WTC11 (cell line): ENCODE measurements around the gene GGA2.
"Not testable (repeated sequence)": the region's sequence is repeated elsewhere in the genome, so short reads cannot be mapped to it uniquely, and the experiment has no call there.

Experiments
- EMX1 ChIP-seq: fragments of 250-450 bp; sonication (Bioruptor Pico); IDR thresholded peaks from 2 replicates; pipeline ENCODE4 v1.8.0; 2021; ENCODE audit warnings: mild to moderate bottlenecking
- HMGXB4 ChIP-seq: sonication (generic); formaldehyde crosslinking; IDR thresholded peaks from 2 replicates; pipeline ENCODE4 v1.8.1; 2023; ENCODE audit warnings: mild to moderate bottlenecking, moderate library complexity, missing genetic modification reagents
- IRF1 ChIP-seq: sonication (generic); formaldehyde crosslinking; IDR thresholded peaks from 2 replicates; pipeline ENCODE4 v1.8.0; 2023; ENCODE audit warnings: missing genetic modification reagents
- JUN ChIP-seq: sonication (generic); formaldehyde crosslinking; IDR thresholded peaks from 2 replicates; pipeline ENCODE4 v1.8.0; 2023; ENCODE audit warnings: mild to moderate bottlenecking, missing genetic modification reagents
- NFATC4 ChIP-seq: fragments of 250-450 bp; sonication (Bioruptor Pico); IDR thresholded peaks from 2 replicates; pipeline ENCODE4 v1.9.0; 2021; ENCODE audit warnings: mild to moderate bottlenecking
- TEAD4 ChIP-seq: sonication (generic); formaldehyde crosslinking; IDR thresholded peaks from 2 replicates; pipeline ENCODE4 v1.8.0; 2022; ENCODE audit warnings: mild to moderate bottlenecking, missing genetic modification reagents
- USF1 ChIP-seq: sonication (generic); formaldehyde crosslinking; IDR thresholded peaks from 2 replicates; pipeline ENCODE4 v1.8.0; 2022; ENCODE audit warnings: mild to moderate bottlenecking, missing genetic modification reagents
- ZNF138 ChIP-seq: sonication (generic); formaldehyde crosslinking; conservative IDR thresholded peaks from 2 replicates; pipeline ENCODE4 v1.8.1; 2022; ENCODE audit warnings: mild to moderate bottlenecking, moderate library complexity, missing genetic modification reagents
- ZNF423 ChIP-seq: fragments of 250-450 bp; sonication (Bioruptor Pico); IDR thresholded peaks from 2 replicates; pipeline ENCODE4 v2.1.2; 2022; ENCODE audit warnings: mild to moderate bottlenecking, moderate library complexity
- TF ChIP-seq, protein P1 (sequence below): fragments of 200-600 bp; IDR thresholded peaks from 2 replicates; pipeline ENCODE4 v1.8.0; 2022; ENCODE audit warnings: antibody characterized with exemption
- TF ChIP-seq, protein P2 (sequence below): sonication (generic); formaldehyde crosslinking; IDR thresholded peaks from 2 replicates; pipeline ENCODE4 v1.8.1; 2022; ENCODE audit warnings: low read depth, missing genetic modification reagents, borderline replicate concordance
- TF ChIP-seq, protein P3 (sequence below): sonication (generic); formaldehyde crosslinking; IDR thresholded peaks from 2 replicates; pipeline ENCODE4 v1.8.0; 2022; ENCODE audit warnings: mild to moderate bottlenecking, missing genetic modification reagents
- TF ChIP-seq, protein P4 (sequence below): sonication (generic); formaldehyde crosslinking; IDR thresholded peaks from 2 replicates; pipeline ENCODE4 v1.8.1; 2023; ENCODE audit warnings: mild to moderate bottlenecking, missing genetic modification reagents, borderline replicate concordance

GRCh38 chr16:23437542-23437941 is 72.8 kb downstream of the GGA2 start:
- TF ChIP-seq, protein P1, sequence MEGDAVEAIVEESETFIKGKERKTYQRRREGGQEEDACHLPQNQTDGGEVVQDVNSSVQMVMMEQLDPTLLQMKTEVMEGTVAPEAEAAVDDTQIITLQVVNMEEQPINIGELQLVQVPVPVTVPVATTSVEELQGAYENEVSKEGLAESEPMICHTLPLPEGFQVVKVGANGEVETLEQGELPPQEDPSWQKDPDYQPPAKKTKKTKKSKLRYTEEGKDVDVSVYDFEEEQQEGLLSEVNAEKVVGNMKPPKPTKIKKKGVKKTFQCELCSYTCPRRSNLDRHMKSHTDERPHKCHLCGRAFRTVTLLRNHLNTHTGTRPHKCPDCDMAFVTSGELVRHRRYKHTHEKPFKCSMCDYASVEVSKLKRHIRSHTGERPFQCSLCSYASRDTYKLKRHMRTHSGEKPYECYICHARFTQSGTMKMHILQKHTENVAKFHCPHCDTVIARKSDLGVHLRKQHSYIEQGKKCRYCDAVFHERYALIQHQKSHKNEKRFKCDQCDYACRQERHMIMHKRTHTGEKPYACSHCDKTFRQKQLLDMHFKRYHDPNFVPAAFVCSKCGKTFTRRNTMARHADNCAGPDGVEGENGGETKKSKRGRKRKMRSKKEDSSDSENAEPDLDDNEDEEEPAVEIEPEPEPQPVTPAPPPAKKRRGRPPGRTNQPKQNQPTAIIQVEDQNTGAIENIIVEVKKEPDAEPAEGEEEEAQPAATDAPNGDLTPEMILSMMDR: not testable (repeated sequence)
- TF ChIP-seq IRF1 (CRISPR knock-in tag); HMGXB4 (CRISPR knock-in tag); JUN (CRISPR knock-in tag); TEAD4 (CRISPR knock-in tag); USF1 (CRISPR knock-in tag); NFATC4 (CRISPR knock-in tag); ZNF138; ZNF423 (CRISPR knock-in tag); EMX1 (CRISPR knock-in tag): not testable (repeated sequence)
- TF ChIP-seq, protein P2, sequence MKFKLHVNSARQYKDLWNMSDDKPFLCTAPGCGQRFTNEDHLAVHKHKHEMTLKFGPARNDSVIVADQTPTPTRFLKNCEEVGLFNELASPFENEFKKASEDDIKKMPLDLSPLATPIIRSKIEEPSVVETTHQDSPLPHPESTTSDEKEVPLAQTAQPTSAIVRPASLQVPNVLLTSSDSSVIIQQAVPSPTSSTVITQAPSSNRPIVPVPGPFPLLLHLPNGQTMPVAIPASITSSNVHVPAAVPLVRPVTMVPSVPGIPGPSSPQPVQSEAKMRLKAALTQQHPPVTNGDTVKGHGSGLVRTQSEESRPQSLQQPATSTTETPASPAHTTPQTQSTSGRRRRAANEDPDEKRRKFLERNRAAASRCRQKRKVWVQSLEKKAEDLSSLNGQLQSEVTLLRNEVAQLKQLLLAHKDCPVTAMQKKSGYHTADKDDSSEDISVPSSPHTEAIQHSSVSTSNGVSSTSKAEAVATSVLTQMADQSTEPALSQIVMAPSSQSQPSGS (CRISPR knock-in tag): not testable (repeated sequence)
- TF ChIP-seq, protein P3, sequence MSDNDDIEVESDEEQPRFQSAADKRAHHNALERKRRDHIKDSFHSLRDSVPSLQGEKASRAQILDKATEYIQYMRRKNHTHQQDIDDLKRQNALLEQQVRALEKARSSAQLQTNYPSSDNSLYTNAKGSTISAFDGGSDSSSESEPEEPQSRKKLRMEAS (CRISPR knock-in tag): not testable (repeated sequence)
- TF ChIP-seq, protein P4, sequence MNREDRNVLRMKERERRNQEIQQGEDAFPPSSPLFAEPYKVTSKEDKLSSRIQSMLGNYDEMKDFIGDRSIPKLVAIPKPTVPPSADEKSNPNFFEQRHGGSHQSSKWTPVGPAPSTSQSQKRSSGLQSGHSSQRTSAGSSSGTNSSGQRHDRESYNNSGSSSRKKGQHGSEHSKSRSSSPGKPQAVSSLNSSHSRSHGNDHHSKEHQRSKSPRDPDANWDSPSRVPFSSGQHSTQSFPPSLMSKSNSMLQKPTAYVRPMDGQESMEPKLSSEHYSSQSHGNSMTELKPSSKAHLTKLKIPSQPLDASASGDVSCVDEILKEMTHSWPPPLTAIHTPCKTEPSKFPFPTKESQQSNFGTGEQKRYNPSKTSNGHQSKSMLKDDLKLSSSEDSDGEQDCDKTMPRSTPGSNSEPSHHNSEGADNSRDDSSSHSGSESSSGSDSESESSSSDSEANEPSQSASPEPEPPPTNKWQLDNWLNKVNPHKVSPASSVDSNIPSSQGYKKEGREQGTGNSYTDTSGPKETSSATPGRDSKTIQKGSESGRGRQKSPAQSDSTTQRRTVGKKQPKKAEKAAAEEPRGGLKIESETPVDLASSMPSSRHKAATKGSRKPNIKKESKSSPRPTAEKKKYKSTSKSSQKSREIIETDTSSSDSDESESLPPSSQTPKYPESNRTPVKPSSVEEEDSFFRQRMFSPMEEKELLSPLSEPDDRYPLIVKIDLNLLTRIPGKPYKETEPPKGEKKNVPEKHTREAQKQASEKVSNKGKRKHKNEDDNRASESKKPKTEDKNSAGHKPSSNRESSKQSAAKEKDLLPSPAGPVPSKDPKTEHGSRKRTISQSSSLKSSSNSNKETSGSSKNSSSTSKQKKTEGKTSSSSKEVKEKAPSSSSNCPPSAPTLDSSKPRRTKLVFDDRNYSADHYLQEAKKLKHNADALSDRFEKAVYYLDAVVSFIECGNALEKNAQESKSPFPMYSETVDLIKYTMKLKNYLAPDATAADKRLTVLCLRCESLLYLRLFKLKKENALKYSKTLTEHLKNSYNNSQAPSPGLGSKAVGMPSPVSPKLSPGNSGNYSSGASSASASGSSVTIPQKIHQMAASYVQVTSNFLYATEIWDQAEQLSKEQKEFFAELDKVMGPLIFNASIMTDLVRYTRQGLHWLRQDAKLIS (CRISPR knock-in tag): not testable (repeated sequence)
